Measurements from ENCODE around the gene FOXC1. TPM values are rescaled to one million over a fixed set of nuclear protein-coding genes. Genes with fewer than 3 reads are reported as not detected.

The FOXC1 gene
- total RNA-seq, 1 experiment from 2014 or later, result 6.7 TPM

GRCh38 chr6:1635305-1636010 is 25.7 kb downstream of the FOXC1 start:
- no peak for TF ChIP-seq TCF7L2 (IDR thresholded peaks at IDR 0.05; ENCODE audit: low read depth, low read length)
- TF ChIP-seq SIN3A (IDR thresholded peaks at IDR 0.05; ENCODE audit: borderline replicate concordance, insufficient read depth, low read depth, low read length), result no peak
- no peak for TF ChIP-seq POLR2AphosphoS5 (IDR thresholded peaks at IDR 0.05; ENCODE audit: low read depth, low read length)
- no peak for TF ChIP-seq CTCF (IDR thresholded peaks at IDR 0.05)
- no peak for TF ChIP-seq REST (IDR thresholded peaks at IDR 0.05; ENCODE audit: insufficient read depth in 1 of 2, low read depth in 2 of 2, low read length in 1 of 2)
- in situ Hi-C loops (cut with HindIII; ENCODE audit: low pct_unique_long_range_greater_than_20kb, low sequenced_read_pairs), result no loop called here
- Histone ChIP-seq H3K36me3 (ENCODE audit: control insufficient read depth, insufficient read depth, low read length) (no peaks in the 10 kb centered on the region), H3K27me3 (ENCODE audit: control insufficient read depth, insufficient read depth, low read length) (no peaks in the 10 kb centered on the region), H3K9me3 (ENCODE audit: control insufficient read depth, insufficient read depth, low read depth, low read length) (no peaks in the 10 kb centered on the region), H3K4me1 (ENCODE audit: control insufficient read depth, insufficient read depth, low read length) (no peaks in the 10 kb centered on the region), H3K27ac (ENCODE audit: low read length) (no peak overlapping the region), H3K4me3 (ENCODE audit: low read depth in 2 of 2, low read length in 2 of 2) (no peak overlapping the region)
- CTCF ChIA-PET, result no interaction called here
- ATAC-seq (no peak), DNase-seq (ENCODE audit: low read depth, low spot score) (no peak)
- BruUV-seq (replicated peaks), result no TSS peak
- POLR2A ChIA-PET, result no interaction called here
- intact Hi-C loops (cut with micrococcal nuclease; ENCODE audit: unreplicated experiment), result no loop called here

- DNase-seq (ENCODE audit: low read depth, low spot score) (no peak), ATAC-seq (no peak)
- intact Hi-C loops (cut with micrococcal nuclease; ENCODE audit: unreplicated experiment), result no loop called here
- Histone ChIP-seq H3K27ac (ENCODE audit: low read length) (no peak overlapping the region), H3K27me3 (ENCODE audit: control insufficient read depth, insufficient read depth, low read length) (no peaks in the 10 kb centered on the region), H3K36me3 (ENCODE audit: control insufficient read depth, insufficient read depth, low read length) (no peaks in the 10 kb centered on the region), H3K4me1 (ENCODE audit: control insufficient read depth, insufficient read depth, low read length) (no peaks in the 10 kb centered on the region), H3K4me3 (ENCODE audit: low read depth in 2 of 2, low read length in 2 of 2) (no peak overlapping the region), H3K9me3 (ENCODE audit: control insufficient read depth, insufficient read depth, low read depth, low read length) (no peaks in the 10 kb centered on the region)
- BruUV-seq (replicated peaks), result no TSS peak
- in situ Hi-C loops (cut with HindIII; ENCODE audit: low pct_unique_long_range_greater_than_20kb, low sequenced_read_pairs), result no loop called here
- POLR2A ChIA-PET, result no interaction called here
- CTCF ChIA-PET, result no interaction called here
- no peak for TF ChIP-seq CTCF (IDR thresholded peaks at IDR 0.05)
- TF ChIP-seq REST (IDR thresholded peaks at IDR 0.05; ENCODE audit: insufficient read depth in 1 of 2, low read depth in 2 of 2, low read length in 1 of 2), result no peak
- TF ChIP-seq SIN3A (IDR thresholded peaks at IDR 0.05; ENCODE audit: borderline replicate concordance, insufficient read depth, low read depth, low read length), result no peak
Measured at GRCh38 chr6:1636272-1636825, 26.6 kb downstream of the FOXC1 start.

Measured in Panc1 (cell line).